Endothelial cell of umbilical vein (primary cell): Measurements from ENCODE around the gene ALKBH5. TPM values are rescaled to one million over a fixed set of nuclear protein-coding genes. Genes with fewer than 3 reads are reported as not detected.

Experiments used
- BruUV-seq: library from RNA; stranded (reverse); fragments of 400-500 nt; replicated peaks from 2 replicates; lab custom pipeline; 2021; lab: Mats Ljungman, UMichigan
- CTCF ChIA-PET: fragments of 300-600, 350-600 bp; sonication (Branson Sonifier 250); formaldehyde crosslinking; loops from one replicate; lab custom pipeline; 2021; ENCODE audit warnings: antibody characterized with exemption, inconsistent platforms; lab: Charles Lee
- POLR2A ChIA-PET: fragments of 300-600, 350-600 bp; sonication (Branson Sonifier 250); formaldehyde crosslinking; loops from one replicate; lab custom pipeline; 2021; ENCODE audit warnings: antibody characterized with exemption, inconsistent platforms; lab: Charles Lee
- DNase-seq: peaks from one replicate; pipeline ENCODE4 v3.0.0-alpha.2; 2011; ENCODE audit warnings: low read depth, low spot score
- FAIRE-seq: peaks from 2 replicates; lab custom pipeline; 2011; peaks lifted over from hg19 to GRCh38; lab: Jason Lieb, UNC
- H2AFZ ChIP-seq: 2 replicates; pipeline ENCODE4 v1.6.0; 2012; ENCODE audit warnings: low read depth, low read length, control low read depth, inconsistent platforms
- H3K27ac ChIP-seq: 2 replicates; pipeline ENCODE4 v1.5.1; 2011; ENCODE audit warnings: low read depth, mild to moderate bottlenecking, control low read depth, low read length, moderate library complexity; ENCODE audit not compliant: insufficient read depth
- H3K27me3 ChIP-seq, 2 experiments: 2 replicates each; pipeline versions ENCODE4 v1.6.0 to v1.6.1; 2011; ENCODE audit warnings: low read length in 2 of 2, mixed read lengths in 1 of 2; ENCODE audit not compliant: control insufficient read depth in 2 of 2, insufficient read depth in 2 of 2
- H3K36me3 ChIP-seq, 2 experiments: 2 replicates in 1 of 2; 3 replicates in 1 of 2; pipeline ENCODE4 v1.5.1; 2011; ENCODE audit warnings: low read length in 2 of 2, mild to moderate bottlenecking in 1 of 2, moderate library complexity in 1 of 2; ENCODE audit not compliant: control insufficient read depth in 2 of 2, insufficient read depth in 2 of 2; ENCODE audit errors: extremely low read depth in 1 of 2
- H3K4me1 ChIP-seq: 3 replicates; pipeline ENCODE4 v1.5.1; 2011; ENCODE audit warnings: mild to moderate bottlenecking, low read length; ENCODE audit not compliant: control insufficient read depth, insufficient read depth; ENCODE audit errors: extremely low read depth
- H3K4me2 ChIP-seq: 2 replicates; pipeline ENCODE4 v1.6.1; 2011; ENCODE audit warnings: low read length, control low read depth, mixed read lengths; ENCODE audit not compliant: insufficient read depth
- H3K4me3 ChIP-seq, 3 experiments: fragments of 200-600 bp in 1 of 3; sonication (generic), shearing (Covaris generic) in 1 of 3; replicated peaks in 1 of 3; 2 replicates each; pipeline ENCODE4 v1.5.1; 2011 to 2016; ENCODE audit warnings: control low read depth in 3 of 3, low read length in 3 of 3, mild to moderate bottlenecking in 2 of 3, inconsistent platforms in 1 of 3, low read depth in 1 of 3, moderate library complexity in 1 of 3; ENCODE audit not compliant: insufficient read depth in 1 of 3
- H3K79me2 ChIP-seq: 2 replicates; pipeline ENCODE4 v1.6.0; 2012; ENCODE audit warnings: low read length, inconsistent platforms; ENCODE audit not compliant: control insufficient read depth, insufficient read depth
- H3K9ac ChIP-seq: replicated peaks from 2 replicates; pipeline ENCODE3; 2011; ENCODE audit warnings: low read length, control low read depth; ENCODE audit not compliant: insufficient read depth; ENCODE audit errors: extremely low read depth
- H3K9me1 ChIP-seq: replicated peaks from 3 replicates; pipeline ENCODE4 v1.6.0; 2011; ENCODE audit warnings: mild to moderate bottlenecking, low read length; ENCODE audit not compliant: control insufficient read depth, insufficient read depth; ENCODE audit errors: extremely low read depth
- H3K9me3 ChIP-seq: replicated peaks from 2 replicates; pipeline ENCODE4 v1.5.1; 2012; ENCODE audit warnings: low read length, inconsistent platforms; ENCODE audit not compliant: control insufficient read depth, insufficient read depth
- H4K20me1 ChIP-seq: replicated peaks from 2 replicates; pipeline ENCODE3; 2011; ENCODE audit warnings: mild to moderate bottlenecking, low read length; ENCODE audit not compliant: control insufficient read depth, insufficient read depth; ENCODE audit errors: extremely low read depth
- CTCF ChIP-seq, 2 donors: IDR thresholded peaks; 1 replicate in 1 of 2; 2 replicates in 1 of 2; pipeline ENCODE4 v1.5.1; 2011; ENCODE audit warnings: low read length in 2 of 2, mild to moderate bottlenecking in 2 of 2, moderate library complexity in 2 of 2, control low read depth in 1 of 2, inconsistent platforms in 1 of 2, low read depth in 1 of 2; ENCODE audit not compliant: insufficient read depth in 1 of 2; ENCODE audit errors: extremely low read depth in 1 of 2
- EZH2 ChIP-seq: IDR thresholded peaks from 2 replicates; pipeline ENCODE4 v1.6.1; 2012; ENCODE audit warnings: borderline replicate concordance, low read depth, mild to moderate bottlenecking, moderate library complexity, low read length, inconsistent platforms; ENCODE audit not compliant: severe bottlenecking
- FOS ChIP-seq: IDR thresholded peaks from 2 replicates; pipeline ENCODE4 v1.6.1; 2011; ENCODE audit warnings: mild to moderate bottlenecking, low read length, moderate library complexity, borderline replicate concordance; ENCODE audit not compliant: insufficient read depth
- GATA2 ChIP-seq: IDR thresholded peaks from 2 replicates; pipeline ENCODE4 v1.7.0; 2011; ENCODE audit warnings: low read depth, mild to moderate bottlenecking, moderate library complexity, mixed read lengths, low read length; ENCODE audit not compliant: insufficient read length, insufficient read depth
- JUN ChIP-seq: IDR thresholded peaks from 2 replicates; pipeline ENCODE4 v1.6.1; 2011; ENCODE audit warnings: borderline replicate concordance, low read depth; ENCODE audit not compliant: insufficient read length, insufficient read depth
- MAX ChIP-seq: IDR thresholded peaks from 2 replicates; pipeline ENCODE4 v1.6.1; 2011; ENCODE audit not compliant: insufficient read depth, insufficient read length
- MYC ChIP-seq: IDR thresholded peaks from one replicate; pipeline ENCODE4 v1.6.1; 2011; ENCODE audit warnings: mild to moderate bottlenecking, low read depth, low read length
- POLR2A ChIP-seq: IDR thresholded peaks from 2 replicates; pipeline ENCODE4 v1.6.1; 2012; ENCODE audit warnings: low read depth, mild to moderate bottlenecking, control low read depth, low read length
- POLR2AphosphoS5 ChIP-seq: IDR thresholded peaks from 2 replicates; pipeline ENCODE4 v1.6.1; 2012; ENCODE audit warnings: low read depth, mild to moderate bottlenecking, control low read depth, low read length, moderate library complexity; ENCODE audit not compliant: insufficient read depth
- dilution Hi-C: fragments of 300-500 bp; cut with MboI; formaldehyde crosslinking; loops from one replicate; pipeline ENCODE4 v1.15.0; 2019; ENCODE audit warnings: low sequenced_read_pairs; ENCODE audit not compliant: extremely low pct_ligation_motif_present
- intact Hi-C: fragments of 100-400 bp; cut with micrococcal nuclease; formaldehyde crosslinking; loops from one replicate; pipeline ENCODE4 v1.10.0; 2022
- polyA plus RNA-seq, 4 experiments: library from polyadenylated mRNA; depleted of rRNA in 3 of 4; stranded (reverse) in 3 of 4; unstranded in 1 of 4; fragments of >200 nt; gene quantifications; 2 replicates each; pipeline versions ENCODE4 v1.2.1 to v1.2.3, GENCODE V29; 2011 to 2012; ENCODE audit warnings: missing spikeins in 1 of 4
- total RNA-seq: library from RNA; stranded (reverse); gene quantifications from 2 replicates; pipeline ENCODE4 v1.2.3, GENCODE V29; 2021

Gene ALKBH5
- total and polyA plus RNA-seq, 2 donors (not counting 3 experiments of a cell fraction or from before 2014, with no cell fraction given), result 55.3 to 71.0 TPM

- dilution Hi-C loops, result no loop called here
- no TSS peak for BruUV-seq
- CTCF ChIA-PET, result interaction anchor here (1.4 kb wide), 1 partner anchor 17 kb away, joined by 4 read pairs; no protein-coding TSS in a partner anchor
- FAIRE-seq (no peak), DNase-seq (no peak)
- Histone ChIP-seq H3K4me1 (peaks cover 8% of the 10 kb centered on the region), H2AFZ (no peak overlapping the region), H3K9me3 (no peaks in the 10 kb centered on the region), H3K36me3 (peaks cover 10 to 33% of the 10 kb centered on the region in 2 experiments), H3K4me3 (no peak overlapping the region), H3K27me3 (no peaks in the 10 kb centered on the region), H3K79me2 (peaks cover 73% of the 10 kb centered on the region), H3K9ac (no peak overlapping the region), H3K4me2 (no peak overlapping the region), H3K27ac (no peak overlapping the region), H4K20me1 (no peaks in the 10 kb centered on the region), H3K9me1 (no peaks in the 10 kb centered on the region)
- POLR2A ChIA-PET, result no interaction called here
- intact Hi-C loops, result no loop called here
- TF ChIP-seq POLR2AphosphoS5, result no peak
- no peak for TF ChIP-seq FOS
- no peak for TF ChIP-seq MAX
- no peak for TF ChIP-seq MYC
- no peak for TF ChIP-seq JUN
- no peak for TF ChIP-seq GATA2
- TF ChIP-seq EZH2, result no peak
- no peak for TF ChIP-seq CTCF (IDR thresholded peaks at IDR 0.05; ENCODE audit: extremely low read depth in 1 of 2, insufficient read depth in 1 of 2, low read depth in 1 of 2, low read length in 2 of 2)
- no peak for TF ChIP-seq POLR2A
These were observed 17.5 kb downstream of the ALKBH5 start for GRCh38 chr17:18201108-18201507.
